SK-N-MC (cell line): ENCODE measurements around the gene NXPH2.
"Not testable (repeated sequence)": the region's sequence is repeated elsewhere in the genome, so short reads cannot be mapped to it uniquely, and the experiment has no call there.

Experiments
- DNase-seq: peaks from one replicate; pipeline ENCODE4 v3.0.0-alpha.2; 2011; ENCODE audit warnings: low read depth, low spot score
- H3K27ac ChIP-seq: fragments of 200-600 bp; sonication (generic); 2 replicates; pipeline ENCODE4 v1.5.1; 2016; ENCODE audit warnings: mixed run types
- H3K36me3 ChIP-seq: fragments of 200-600 bp; sonication (generic); 2 replicates; pipeline ENCODE4 v1.6.1; 2017; ENCODE audit warnings: antibody characterized with exemption, low read length, mixed read lengths; ENCODE audit not compliant: insufficient read depth
- H3K4me3 ChIP-seq: fragments of 200-600 bp; sonication (generic); 2 replicates; pipeline ENCODE4 v1.5.1; 2016
- H3K9ac ChIP-seq: fragments of 200-600 bp; sonication (generic); 2 replicates; pipeline ENCODE4 v1.8.0; 2017; ENCODE audit warnings: mixed run types, mixed read lengths; ENCODE audit not compliant: insufficient read length
- H3K9me3 ChIP-seq: fragments of 200-600 bp; sonication (generic); 2 replicates; pipeline ENCODE4 v1.6.1; 2017; ENCODE audit warnings: low read depth, mild to moderate bottlenecking, antibody characterized with exemption, low read length, moderate library complexity, mixed read lengths
- EZH2 ChIP-seq: fragments of 200-600 bp; sonication (generic); IDR thresholded peaks from one replicate; pipeline ENCODE4 v1.6.1; 2017; ENCODE audit warnings: antibody characterized with exemption
- FOXP2 ChIP-seq: optimal IDR thresholded peaks from 2 replicates; pipeline ENCODE3; 2011; ENCODE audit warnings: mild to moderate bottlenecking, moderate library complexity; ENCODE audit not compliant: insufficient read depth; ENCODE audit errors: extremely low read length, control extremely low read depth
- POLR2AphosphoS5 ChIP-seq: IDR thresholded peaks from 2 replicates; pipeline ENCODE4 v1.6.1; 2012; ENCODE audit warnings: mild to moderate bottlenecking, low read depth, low read length, borderline replicate concordance

The NXPH2 gene

GRCh38 chr2:138676619-138677021, 103.6 kb downstream of the NXPH2 start:
- DNase-seq = no peak
- Histone ChIP-seq H3K36me3 (no peaks in the 10 kb centered on the region), H3K9me3 (no peaks in the 10 kb centered on the region), H3K4me3 (no peak overlapping the region), H3K27ac (no peak overlapping the region), H3K9ac (no peak overlapping the region)
- no peak for TF ChIP-seq EZH2
- TF ChIP-seq POLR2AphosphoS5 = no peak

- Histone ChIP-seq H3K36me3 (no peaks in the 10 kb centered on the region), H3K27ac (no peak overlapping the region), H3K4me3 (no peak overlapping the region), H3K9me3 (no peaks in the 10 kb centered on the region), H3K9ac (no peak overlapping the region)
- TF ChIP-seq POLR2AphosphoS5 (no peak), FOXP2 (no peak), EZH2 (no peak)
- DNase-seq = no peak
Measured at GRCh38 chr2:138671566-138671965, 108.6 kb downstream of the NXPH2 start.

- TF ChIP-seq POLR2AphosphoS5 (no peak), FOXP2 (no peak), EZH2 (no peak)
- Histone ChIP-seq H3K27ac (no peak overlapping the region), H3K4me3 (no peak overlapping the region), H3K9ac (no peak overlapping the region), H3K36me3 (no peaks in the 10 kb centered on the region), H3K9me3 (no peaks in the 10 kb centered on the region)
- DNase-seq = no peak
Measured at GRCh38 chr2:138670734-138671133, 109.5 kb downstream of the NXPH2 start.

GRCh38 chr2:138665937-138666336, 114.3 kb downstream of the NXPH2 start:
- H3K27ac ChIP-seq = no peak overlapping the region
- no peaks in the 10 kb centered on the region for H3K9me3 ChIP-seq
- DNase-seq = no peak
- H3K36me3 ChIP-seq = no peaks in the 10 kb centered on the region
- no peak overlapping the region for H3K4me3 ChIP-seq
- no peak overlapping the region for H3K9ac ChIP-seq
- no peak for TF ChIP-seq POLR2AphosphoS5
- TF ChIP-seq FOXP2 = no peak
- TF ChIP-seq EZH2 = no peak

GRCh38 chr2:138658187-138658894, 121.8 kb downstream of the NXPH2 start:
- no peak for DNase-seq
- H3K9me3 ChIP-seq = no peaks in the 10 kb centered on the region
- no peak overlapping the region for H3K4me3 ChIP-seq
- no peak overlapping the region for H3K9ac ChIP-seq
- H3K27ac ChIP-seq = no peak overlapping the region
- no peaks in the 10 kb centered on the region for H3K36me3 ChIP-seq
- no peak for TF ChIP-seq FOXP2
- TF ChIP-seq POLR2AphosphoS5 = no peak
- TF ChIP-seq EZH2 = no peak

- TF ChIP-seq POLR2AphosphoS5 (no peak), FOXP2 (no peak), EZH2 (no peak)
- Histone ChIP-seq H3K27ac (no peak overlapping the region), H3K36me3 (no peaks in the 10 kb centered on the region), H3K9ac (no peak overlapping the region), H3K4me3 (no peak overlapping the region), H3K9me3 (no peaks in the 10 kb centered on the region)
- no peak for DNase-seq
Measured at GRCh38 chr2:138654146-138654545, 126.0 kb downstream of the NXPH2 start.

- H3K4me3 ChIP-seq = no peak overlapping the region
- no peak for TF ChIP-seq POLR2AphosphoS5
- no peak for TF ChIP-seq FOXP2
- TF ChIP-seq EZH2 = no peak
- DNase-seq = no peak
Measured at GRCh38 chr2:138652378-138652777, 127.8 kb downstream of the NXPH2 start.

GRCh38 chr2:138649571-138649970, 130.6 kb downstream of the NXPH2 start:
- Histone ChIP-seq H3K9ac (no peak overlapping the region), H3K9me3 (no peaks in the 10 kb centered on the region), H3K36me3 (no peaks in the 10 kb centered on the region), H3K4me3 (no peak overlapping the region), H3K27ac (no peak overlapping the region)
- no peak for DNase-seq
- TF ChIP-seq POLR2AphosphoS5 (no peak), FOXP2 (no peak), EZH2 (no peak)

More at GRCh38 chr2:138652378-138652777, 127.8 kb downstream of the NXPH2 start:
- H3K27ac ChIP-seq = no peak overlapping the region
- H3K9ac ChIP-seq = no peak overlapping the region
- H3K36me3 ChIP-seq = no peaks in the 10 kb centered on the region
- no peaks in the 10 kb centered on the region for H3K9me3 ChIP-seq

- DNase-seq = no peak
- no peak overlapping the region for H3K27ac ChIP-seq
Measured at GRCh38 chr2:138648606-138649005, 131.6 kb downstream of the NXPH2 start.

GRCh38 chr2:138644776-138645175, 135.4 kb downstream of the NXPH2 start:
- not testable (repeated sequence) for DNase-seq, H3K9ac ChIP-seq, H3K4me3 ChIP-seq, H3K27ac ChIP-seq, H3K36me3 ChIP-seq, H3K9me3 ChIP-seq

More at GRCh38 chr2:138648606-138649005, 131.6 kb downstream of the NXPH2 start:
- H3K4me3 ChIP-seq = no peak overlapping the region
- no peaks in the 10 kb centered on the region for H3K36me3 ChIP-seq
- no peak overlapping the region for H3K9ac ChIP-seq
- H3K9me3 ChIP-seq = no peaks in the 10 kb centered on the region
- no peak for TF ChIP-seq FOXP2
- no peak for TF ChIP-seq POLR2AphosphoS5
- TF ChIP-seq EZH2 = no peak
